Right renal pelvis (tissue), 4 donors: ENCODE results near the gene SLC12A6. TPM values are rescaled to one million over a fixed set of nuclear protein-coding genes. Genes with fewer than 3 reads are reported as not detected.
"Not testable (repeated sequence)": the region's sequence is repeated elsewhere in the genome, so short reads cannot be mapped to it uniquely, and the experiment has no call there.

Source experiments
- DNase-seq, 4 donors: peaks; one replicate each; pipeline ENCODE4 v3.0.0-alpha.2; 2013; ENCODE audit warnings: low read depth in 4 of 4, low spot score in 3 of 4, missing footprints in 1 of 4
- polyA plus RNA-seq, 4 donors: library from polyadenylated mRNA; unstranded; fragments of 120-200 nt; gene quantifications; one replicate each; pipeline ENCODE4 v1.2.1, GENCODE V29; 2013; ENCODE audit not compliant: insufficient read length in 4 of 4

SLC12A6 gene
- polyA plus RNA-seq, 4 donors = 18.7 to 24.4 (median 21.1) TPM

- DNase-seq = no peak
These were observed 123.4 kb downstream of the SLC12A6 start for GRCh38 chr15:34214135-34214534.

GRCh38 chr15:34213690-34214089, 123.9 kb downstream of the SLC12A6 start:
- no peak for DNase-seq

GRCh38 chr15:34209421-34210282, 127.9 kb downstream of the SLC12A6 start, which contains the start of gene KATNBL1:
Gene KATNBL1, minus strand, starts transcription at chr15:34210096. Its CDS starts 46,420 bp downstream, at chr15:34163676.
- peak; percentile 93 to 96 (median 94) for DNase-seq

- DNase-seq = no peak
These were observed 131.6 kb downstream of the SLC12A6 start for GRCh38 chr15:34206011-34206410.

- DNase-seq = no peak
These were observed 133.6 kb downstream of the SLC12A6 start for GRCh38 chr15:34203936-34204335.

- DNase-seq = no peak
These were observed 134.3 kb downstream of the SLC12A6 start for GRCh38 chr15:34203305-34203704.

- not testable (repeated sequence) for DNase-seq
These were observed 144.3 kb downstream of the SLC12A6 start for GRCh38 chr15:34193272-34193671.

- no peak for DNase-seq
These were observed 148.9 kb downstream of the SLC12A6 start for GRCh38 chr15:34188711-34189110.

- no peak for DNase-seq
These were observed 151.9 kb downstream of the SLC12A6 start for GRCh38 chr15:34185666-34186065.

GRCh38 chr15:34182942-34183341, 154.6 kb downstream of the SLC12A6 start:
- DNase-seq = no peak

Other genes with a start within 250 kb of the SLC12A6 start
- gene EMC7, start 235.9 kb downstream of the SLC12A6 start, polyA plus RNA-seq = 100 to 1,000 TPM in 1 of 4 donors, 10 to 100 TPM in 3; 91.7 to 101 (median 98.2) TPM
- 1 to 10 TPM; 1.5 to 2.2 (median 2.0) TPM for gene PGBD4, start 235.7 kb downstream of the SLC12A6 start, polyA plus RNA-seq
- gene KATNBL1, start 127.7 kb downstream of the SLC12A6 start, polyA plus RNA-seq = 10 to 100 TPM; 47.4 to 70.3 (median 54.3) TPM
- gene EMC4, start 112.8 kb downstream of the SLC12A6 start, polyA plus RNA-seq = 100 to 1,000 TPM; 125 to 140 (median 134) TPM
- gene NOP10, start 5.4 kb upstream of the SLC12A6 start, polyA plus RNA-seq = 100 to 1,000 TPM; 122 to 148 (median 139) TPM
- gene NUTM1, start 5.5 kb upstream of the SLC12A6 start, polyA plus RNA-seq = under 1 TPM in 2 of 4 donors, not detected in 2; 0.04 to 0.06 TPM
- 10 to 100 TPM; 35.6 to 44.6 (median 40.3) TPM for gene LPCAT4, start 29.4 kb upstream of the SLC12A6 start, polyA plus RNA-seq
- 10 to 100 TPM; 59.9 to 92.0 (median 74.8) TPM for gene GOLGA8A, start 100.0 kb upstream of the SLC12A6 start, polyA plus RNA-seq
- gene GOLGA8B, start 245.9 kb upstream of the SLC12A6 start, polyA plus RNA-seq = 100 to 1,000 TPM in 1 of 4 donors, 10 to 100 TPM in 3; 61.8 to 141 (median 75.8) TPM